Muscle of back (tissue), 11 donors: ENCODE results near the gene OXCT2. TPM values are rescaled to one million over a fixed set of nuclear protein-coding genes. Genes with fewer than 3 reads are reported as not detected.
A peak's percentile ranks its signal among the peaks of the same experiment; 100 is the strongest.
"Not testable (repeated sequence)": the region's sequence is repeated elsewhere in the genome, so short reads cannot be mapped to it uniquely, and the experiment has no call there.

Experiments
- DNase-seq, 3 donors: peaks; one replicate each; pipeline versions ENCODE4 v3.0.0 to v3.0.0-alpha.2; 2013
- polyA plus RNA-seq, 10 donors: library from polyadenylated mRNA; unstranded; fragments of 120-200 nt; gene quantifications; one replicate each; pipeline ENCODE4 v1.2.1, GENCODE V29; 2013; ENCODE audit not compliant: insufficient read length in 10 of 10

Gene OXCT2
- polyA plus RNA-seq, 10 donors = 0.12 to 0.73 (median 0.32) TPM; not detected in 3

- not testable (repeated sequence) for DNase-seq
Measured at GRCh38 chr1:39787964-39788363, 16.8 kb upstream of the OXCT2 start.

- DNase-seq = no peak
Measured at GRCh38 chr1:39787468-39787867, 16.3 kb upstream of the OXCT2 start.

GRCh38 chr1:39787108-39787375 is 15.9 kb upstream of the OXCT2 start:
- not testable (repeated sequence) for DNase-seq

GRCh38 chr1:39786303-39787107 is 15.4 kb upstream of the OXCT2 start:
- DNase-seq = not testable (repeated sequence)

GRCh38 chr1:39782685-39783084 is 11.5 kb upstream of the OXCT2 start:
- not testable (repeated sequence) for DNase-seq

- DNase-seq = no peak
Measured at GRCh38 chr1:39782103-39782502, 11.0 kb upstream of the OXCT2 start.

GRCh38 chr1:39781349-39781715 is 10.2 kb upstream of the OXCT2 start:
- no peak for DNase-seq

GRCh38 chr1:39779821-39780220 is 8.7 kb upstream of the OXCT2 start:
- DNase-seq = no peak

- no peak for DNase-seq
Measured at GRCh38 chr1:39779137-39779536, 8.0 kb upstream of the OXCT2 start.

GRCh38 chr1:39778463-39779099 is 7.4 kb upstream of the OXCT2 start:
- DNase-seq = not testable (repeated sequence)

- DNase-seq = not testable (repeated sequence)
Measured at GRCh38 chr1:39777896-39778295, 6.7 kb upstream of the OXCT2 start.

GRCh38 chr1:39777306-39777705 is 6.2 kb upstream of the OXCT2 start:
- DNase-seq = no peak

GRCh38 chr1:39776886-39777285 is 5.7 kb upstream of the OXCT2 start:
- no peak for DNase-seq

GRCh38 chr1:39776400-39776713 is 5.2 kb upstream of the OXCT2 start:
- no peak for DNase-seq

GRCh38 chr1:39775676-39776399 is 4.7 kb upstream of the OXCT2 start:
- DNase-seq = not testable (repeated sequence)

GRCh38 chr1:39775141-39775540 is 4.0 kb upstream of the OXCT2 start:
- not testable (repeated sequence) for DNase-seq

GRCh38 chr1:39773369-39773979 is 2.3 kb upstream of the OXCT2 start:
- DNase-seq = not testable (repeated sequence)

- peak in 1 of 3 donors; percentile 33 for DNase-seq
Measured at GRCh38 chr1:39770100-39771021, 787 bp downstream of the OXCT2 start.

GRCh38 chr1:39769502-39769901 is 1.6 kb downstream of the OXCT2 start:
- DNase-seq = not testable (repeated sequence)

- DNase-seq = not testable (repeated sequence)
Measured at GRCh38 chr1:39766466-39766865, 4.7 kb downstream of the OXCT2 start.

- DNase-seq = not testable (repeated sequence)
Measured at GRCh38 chr1:39764512-39764911, 6.6 kb downstream of the OXCT2 start.
